HG03064 (cell line): Measurements from ENCODE around the gene C14orf119.

Source experiments
- ATAC-seq: cut with Tn5 transposase; IDR thresholded peaks from one replicate; pipeline ENCODE4 v1.9.1; 2021; ENCODE audit warnings: low read depth; ENCODE audit not compliant: unreplicated experiment

C14orf119 gene

DNA sequence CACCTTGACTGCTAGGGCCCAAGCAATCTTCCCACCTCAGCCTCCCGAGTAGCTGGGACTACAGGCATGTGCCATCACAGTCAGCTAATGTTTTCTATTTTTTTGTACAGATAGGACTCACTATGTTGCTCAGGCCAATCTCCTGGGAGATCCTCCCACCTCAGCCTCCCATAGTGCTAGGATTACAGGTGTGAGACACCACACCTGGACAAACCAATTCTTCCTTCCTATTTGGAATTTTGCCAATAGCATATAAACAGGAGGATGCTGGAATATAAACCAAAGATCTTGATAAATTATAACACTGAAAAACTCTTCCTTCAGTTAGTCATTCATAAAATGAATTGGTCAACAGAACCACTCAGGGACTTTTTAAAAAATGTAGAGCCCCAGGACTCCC lies 8.7 kb upstream of the C14orf119 start:
- no peak for ATAC-seq

DNA sequence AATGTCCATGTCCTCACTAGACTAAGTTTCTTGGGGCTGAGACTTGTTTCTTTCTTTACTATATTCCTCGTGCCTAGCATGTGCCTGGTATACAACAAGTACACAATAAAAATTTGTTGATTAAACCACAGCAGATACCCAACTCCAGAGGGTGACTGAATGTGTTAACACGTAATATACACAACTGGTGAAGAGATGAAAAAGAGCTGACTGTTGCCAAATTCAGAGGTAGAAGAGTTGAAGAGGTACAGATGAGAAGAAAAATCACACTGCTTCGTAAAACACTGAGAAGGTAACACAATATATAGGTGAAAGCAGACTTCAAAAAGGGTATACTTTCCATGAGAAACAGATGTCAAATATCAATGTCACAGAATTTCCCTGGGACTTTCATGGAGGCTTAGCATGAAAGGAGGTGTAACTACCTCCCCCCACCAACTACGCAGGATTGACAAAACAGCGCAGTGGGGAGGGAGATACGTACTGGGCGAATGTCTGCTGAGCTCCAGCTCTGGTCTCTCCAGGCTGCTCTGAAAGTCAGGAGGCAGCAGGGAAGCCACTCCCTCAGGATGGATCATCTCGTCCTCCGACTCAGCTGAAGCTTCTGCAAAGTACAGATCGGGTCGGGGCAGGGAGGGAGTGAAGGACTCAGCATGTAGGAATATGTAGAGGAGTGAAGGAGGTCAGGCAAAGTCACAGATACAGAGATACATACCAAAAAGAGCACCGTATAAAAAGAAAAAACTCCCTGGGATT lies 5.6 kb upstream of the C14orf119 start:
- ATAC-seq = no peak

DNA sequence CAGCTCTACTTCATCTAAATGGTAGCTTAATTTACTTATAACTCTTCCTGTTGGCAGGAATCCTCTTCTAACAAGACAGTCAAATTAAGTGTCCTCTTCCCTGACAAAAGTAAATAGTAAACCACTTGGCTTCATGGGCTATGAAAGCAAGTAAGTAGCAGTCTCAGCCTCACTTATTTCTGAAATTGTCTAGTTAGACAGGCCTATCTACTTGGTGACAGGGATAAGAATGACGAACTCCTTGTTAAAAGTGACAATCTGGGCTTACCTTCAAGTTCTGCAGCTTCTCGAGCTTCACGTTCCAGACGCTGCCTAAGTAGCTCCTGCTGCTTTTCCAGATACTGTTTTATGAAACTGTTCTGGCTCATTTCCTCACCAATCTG lies 5.1 kb upstream of the C14orf119 start:
- no peak for ATAC-seq

DNA sequence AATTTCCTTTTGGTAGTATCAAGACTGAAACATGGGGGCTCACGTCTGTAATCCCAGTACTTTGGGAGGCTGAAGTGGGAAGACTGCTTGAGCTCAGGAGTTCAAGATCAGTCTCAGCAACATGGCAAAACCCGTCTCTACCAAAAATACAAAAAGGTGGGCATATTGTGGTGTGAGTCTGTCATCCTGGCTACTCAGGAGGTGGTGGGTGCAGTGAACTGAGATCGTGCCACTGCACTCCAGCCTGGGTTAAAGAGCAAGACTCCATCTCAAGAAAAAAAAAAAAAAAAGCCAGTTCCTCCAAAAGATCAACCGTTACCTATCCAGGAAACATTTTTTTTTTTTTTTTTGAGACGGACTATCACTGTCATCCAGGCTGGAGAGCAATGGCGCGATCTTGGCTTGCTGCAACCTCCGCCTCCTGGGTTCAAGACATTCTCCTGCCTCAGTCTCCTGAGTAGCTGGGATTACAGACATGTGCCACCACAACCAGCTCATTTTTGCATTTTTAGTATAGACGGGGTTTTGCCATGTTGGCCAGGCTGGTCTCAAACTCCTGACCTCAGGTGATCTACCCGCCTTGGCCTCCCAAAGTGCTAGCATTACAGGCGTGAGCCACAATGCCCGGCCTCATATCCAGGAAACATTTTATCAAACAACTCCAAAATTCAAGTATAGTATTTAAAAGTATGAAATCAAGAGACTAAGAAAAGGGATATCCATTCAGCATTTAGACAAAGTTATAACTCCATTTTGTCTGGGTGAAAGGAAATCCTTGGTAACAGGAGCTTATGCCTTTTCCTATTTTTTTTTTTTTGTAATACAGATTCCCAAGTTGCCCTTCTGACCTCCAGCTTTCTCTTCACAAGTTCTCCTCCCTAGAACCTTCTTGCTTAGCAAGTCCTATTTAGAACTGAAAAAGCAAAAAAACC lies 3.7 kb upstream of the C14orf119 start:
- no peak for ATAC-seq

DNA sequence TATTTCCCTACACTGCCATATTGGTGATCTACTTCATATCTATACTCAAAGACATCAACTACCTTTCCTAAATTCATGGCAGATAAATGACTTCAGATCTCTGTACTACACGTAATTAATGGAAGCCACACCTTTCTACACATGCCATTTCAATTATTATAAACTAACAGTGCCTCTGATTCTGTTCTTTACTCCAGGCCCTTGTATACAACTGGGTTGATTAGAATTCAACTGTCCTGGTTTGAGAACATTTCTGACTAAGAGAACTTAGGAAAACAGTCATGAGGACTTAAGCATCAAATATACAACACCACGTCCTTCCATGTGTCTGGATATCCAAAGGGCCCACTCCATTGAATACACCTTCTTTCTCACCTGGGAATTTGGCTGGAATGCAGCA lies 2.2 kb upstream of the C14orf119 start:
- ATAC-seq = no peak

DNA sequence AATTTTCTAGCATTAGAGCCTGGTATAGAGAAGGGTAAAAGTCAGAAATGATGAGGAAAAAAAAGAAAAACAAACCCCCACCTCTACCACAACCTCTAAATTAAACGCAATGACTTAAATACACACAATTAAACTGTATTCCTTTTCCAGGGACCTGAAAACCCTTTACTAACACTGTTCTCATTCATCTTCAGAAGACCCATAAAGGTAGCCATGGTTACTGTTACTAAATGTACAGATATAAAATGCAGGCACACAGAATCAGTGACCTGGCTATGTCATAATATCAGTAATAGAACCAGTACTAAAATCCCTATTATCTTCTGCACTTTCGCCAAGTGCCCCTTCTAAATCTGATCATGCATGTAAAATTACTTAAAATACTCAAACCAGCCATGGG lies 1.8 kb upstream of the C14orf119 start:
- ATAC-seq = no peak

DNA sequence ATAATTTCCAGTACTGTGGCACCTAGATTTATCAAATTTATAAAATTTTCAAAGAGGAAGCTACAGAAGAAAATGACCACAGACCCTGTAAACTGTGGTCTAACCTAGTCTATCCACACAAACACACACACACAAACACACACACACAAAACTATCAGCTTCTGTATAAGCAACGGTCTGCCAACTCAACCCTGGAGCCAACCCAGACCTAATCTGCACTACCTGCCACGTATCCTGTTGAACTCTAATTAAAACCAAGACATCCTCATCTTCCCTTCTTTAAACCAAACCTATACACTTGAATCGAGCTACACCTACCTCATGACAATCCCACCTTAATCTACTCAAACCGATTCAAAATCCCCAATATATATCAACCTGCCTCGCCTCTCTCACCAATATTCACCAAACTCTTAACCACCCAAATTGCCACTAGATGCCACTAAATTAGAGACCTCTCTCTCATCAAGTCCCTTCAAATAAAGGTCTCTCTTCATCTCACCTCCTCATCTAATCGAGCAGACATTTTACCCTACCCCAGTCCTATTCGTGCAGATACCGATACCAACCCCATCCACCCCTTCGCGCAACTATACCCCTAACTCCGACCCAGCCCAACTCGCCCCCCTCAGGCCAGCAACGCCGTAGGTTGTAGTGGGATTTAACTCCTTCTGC lies 1.2 kb upstream of the C14orf119 start:
- ATAC-seq = no peak

DNA sequence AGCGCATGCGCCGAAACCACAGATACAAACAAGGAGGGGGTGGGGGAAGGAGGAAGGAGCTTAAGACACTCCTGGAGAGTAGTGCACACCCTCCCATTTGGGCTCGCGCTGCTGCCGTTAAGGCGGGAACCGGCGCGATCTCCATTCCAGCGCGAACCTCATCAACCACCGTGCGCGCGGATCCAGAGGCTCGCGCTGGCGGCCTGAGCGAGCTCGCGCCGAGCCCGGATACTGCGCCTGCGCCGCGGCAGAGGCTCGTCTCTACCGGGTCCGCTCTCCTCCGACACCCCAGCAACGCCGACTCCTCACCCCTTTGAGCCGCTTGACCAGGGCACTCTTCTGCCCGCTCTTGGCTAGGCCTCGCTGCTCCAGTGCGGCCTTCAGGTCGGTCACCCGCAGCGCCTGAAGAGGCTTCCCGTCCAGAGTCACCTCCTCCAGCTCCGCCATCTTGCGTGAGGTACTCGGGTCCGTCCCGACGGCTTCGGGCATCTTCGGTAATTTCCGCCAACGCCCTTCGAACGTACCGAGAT lies 574 bp upstream of the C14orf119 start, which contains the start of gene ACIN1:
Gene ACIN1 (minus strand): TSS at position 471 of the 530 bp plus-strand sequence. CDS start 24 bp downstream, at position 447.
- peak; percentile 33 for ATAC-seq

DNA sequence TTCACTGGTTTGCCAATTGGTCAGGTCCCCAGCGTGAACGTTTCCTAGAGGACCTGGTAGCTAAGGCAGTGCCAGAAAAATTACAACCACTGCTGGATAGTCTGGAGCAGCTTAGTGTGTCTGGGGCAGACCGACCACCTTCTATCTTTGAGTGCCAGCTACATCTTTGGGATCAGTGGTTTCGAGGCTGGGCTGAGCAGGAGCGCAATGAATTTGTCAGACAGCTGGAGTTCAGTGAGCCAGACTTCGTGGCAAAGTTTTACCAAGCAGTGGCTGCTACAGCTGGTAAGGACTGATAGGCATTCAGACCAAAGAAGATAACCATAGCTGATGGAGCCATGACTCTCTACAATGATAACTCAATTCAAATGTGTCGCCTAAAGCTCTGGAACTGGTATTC lies 2.5 kb downstream of the C14orf119 start:
- no peak for ATAC-seq

DNA sequence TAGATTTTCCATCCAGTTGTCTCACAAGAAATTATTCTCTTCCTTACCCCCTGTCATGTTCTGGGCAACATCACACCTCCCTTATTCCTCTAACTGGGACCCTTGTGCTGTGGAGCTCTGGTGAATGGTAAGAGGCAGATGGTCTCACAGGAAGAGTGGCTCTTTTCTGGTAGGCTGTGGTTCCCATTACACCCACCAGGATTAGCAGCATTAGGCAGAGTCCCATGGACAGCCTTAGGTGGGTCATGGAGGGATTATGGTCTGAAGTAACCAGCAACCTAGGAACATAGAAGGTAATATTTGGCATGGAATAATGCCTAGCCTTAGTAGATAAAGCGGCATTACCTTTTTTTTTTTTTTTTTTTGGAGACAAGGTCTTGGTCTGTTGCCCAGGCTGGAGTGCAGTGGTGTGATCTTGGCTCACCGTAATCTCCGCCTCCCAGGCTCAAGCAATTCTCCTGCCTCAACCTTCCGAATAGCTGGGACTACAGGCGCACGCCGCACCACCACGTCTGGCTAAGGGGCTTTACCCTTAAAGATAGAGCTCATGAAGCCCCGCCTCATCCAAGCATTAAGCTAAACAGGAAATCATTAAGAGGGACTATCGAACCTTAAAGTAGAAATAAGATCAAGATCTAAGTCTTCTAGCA lies 4.0 kb downstream of the C14orf119 start:
- no peak for ATAC-seq

DNA sequence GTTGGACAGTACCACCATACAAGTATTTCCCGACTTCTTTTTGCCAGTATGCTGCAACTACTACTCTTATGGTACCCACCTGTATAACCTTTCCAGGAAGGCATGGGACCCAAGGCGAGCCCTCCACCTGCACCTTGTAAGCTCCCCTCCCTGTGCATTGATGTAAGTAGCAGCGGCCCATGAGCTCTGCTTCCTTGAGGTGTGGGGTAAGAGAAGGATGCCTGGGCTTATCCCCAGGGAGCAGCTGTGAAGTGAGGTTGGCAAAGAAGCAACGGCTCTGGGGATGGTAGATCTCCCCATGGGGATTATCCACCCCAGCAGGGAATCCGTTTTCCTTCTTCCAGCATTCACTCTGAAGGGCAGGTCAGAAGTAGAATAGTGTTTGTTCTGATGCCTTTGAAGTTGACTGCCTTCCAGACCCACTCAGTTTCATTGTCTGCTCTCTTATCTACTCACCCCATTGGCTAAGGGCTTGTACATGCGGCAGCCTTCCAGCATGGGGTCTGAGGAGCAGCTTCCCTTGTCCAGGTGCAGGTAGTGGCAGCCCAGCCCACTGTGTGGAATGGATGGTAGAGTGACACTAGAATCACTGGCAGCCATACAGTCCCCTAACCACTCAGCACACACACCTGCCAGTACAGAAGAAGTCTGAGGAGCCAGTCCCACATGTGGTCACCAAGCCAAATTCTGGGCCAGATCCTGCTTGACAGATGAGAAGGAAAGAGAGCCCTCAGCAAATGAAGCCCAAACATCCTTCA lies 6.1 kb downstream of the C14orf119 start:
- no peak for ATAC-seq

DNA sequence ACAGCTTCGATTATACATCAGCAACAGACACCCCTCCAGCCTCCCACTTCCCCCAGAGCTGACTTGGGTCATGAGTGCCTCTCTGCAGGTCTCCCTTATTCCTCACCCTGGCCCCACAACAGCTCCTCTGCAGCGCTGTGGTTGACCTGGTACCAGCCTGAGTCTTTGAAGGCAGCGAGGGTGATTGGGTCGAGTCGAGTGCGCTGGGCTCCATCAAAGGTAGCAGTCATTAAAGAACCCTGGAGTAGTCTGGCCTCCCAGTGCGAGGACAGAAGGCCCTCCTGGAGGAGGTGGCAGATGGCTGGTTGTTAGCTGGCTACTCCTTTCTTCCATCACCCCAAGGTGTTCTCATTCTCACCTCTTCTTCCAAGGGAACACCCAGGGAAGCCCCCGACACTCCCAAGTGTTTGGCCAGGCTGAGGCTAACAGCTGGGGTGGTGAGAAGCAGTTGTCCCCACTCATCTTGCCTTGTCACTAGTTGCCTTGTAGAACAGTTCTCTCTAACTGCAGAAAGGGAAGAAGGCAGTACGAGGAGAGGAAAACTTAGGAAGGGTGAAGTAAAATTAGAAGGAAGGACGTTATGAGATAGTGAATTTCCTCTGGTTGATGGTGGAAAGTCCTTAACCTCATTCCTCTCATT lies 6.8 kb downstream of the C14orf119 start:
- no peak for ATAC-seq

DNA sequence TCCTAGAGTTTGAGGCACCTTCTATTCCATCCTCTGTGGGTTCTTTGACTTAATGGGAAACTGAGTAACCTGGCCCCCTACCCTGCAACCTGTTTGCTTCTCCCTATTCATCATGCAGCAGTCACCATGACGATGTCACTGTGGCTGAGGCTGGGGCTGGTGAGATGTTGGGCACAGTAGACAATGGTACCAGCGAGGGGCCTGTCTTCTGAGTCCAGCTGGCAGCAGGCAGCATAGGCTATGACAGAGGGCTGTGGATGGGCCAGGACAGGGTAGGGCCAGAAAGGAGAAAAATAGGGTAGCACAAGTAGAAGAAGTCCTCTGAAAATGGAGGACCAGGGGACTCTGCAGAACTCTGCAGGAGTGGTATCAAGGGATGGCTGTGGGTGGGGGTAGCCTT lies 7.5 kb downstream of the C14orf119 start:
- ATAC-seq = no peak

DNA sequence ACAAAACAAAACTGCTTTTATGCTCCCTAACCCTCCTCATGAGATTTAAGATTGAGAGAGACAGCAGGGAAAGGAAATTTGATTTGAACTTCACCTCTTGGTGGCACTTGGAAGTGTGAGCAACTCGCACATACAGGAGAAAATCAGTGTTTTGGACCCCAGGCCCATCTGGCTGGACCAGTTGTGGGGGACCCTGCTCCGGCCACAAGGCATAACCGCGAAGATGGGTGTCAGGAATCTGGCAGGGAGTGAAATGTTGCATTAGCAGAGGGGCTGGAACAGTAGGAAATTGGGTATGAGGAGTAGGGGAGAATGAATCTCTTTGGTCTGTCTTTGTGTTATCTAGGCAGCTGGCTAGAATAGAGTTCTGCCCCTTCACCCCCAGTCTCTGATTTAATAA lies 8.3 kb downstream of the C14orf119 start:
- no peak for ATAC-seq

DNA sequence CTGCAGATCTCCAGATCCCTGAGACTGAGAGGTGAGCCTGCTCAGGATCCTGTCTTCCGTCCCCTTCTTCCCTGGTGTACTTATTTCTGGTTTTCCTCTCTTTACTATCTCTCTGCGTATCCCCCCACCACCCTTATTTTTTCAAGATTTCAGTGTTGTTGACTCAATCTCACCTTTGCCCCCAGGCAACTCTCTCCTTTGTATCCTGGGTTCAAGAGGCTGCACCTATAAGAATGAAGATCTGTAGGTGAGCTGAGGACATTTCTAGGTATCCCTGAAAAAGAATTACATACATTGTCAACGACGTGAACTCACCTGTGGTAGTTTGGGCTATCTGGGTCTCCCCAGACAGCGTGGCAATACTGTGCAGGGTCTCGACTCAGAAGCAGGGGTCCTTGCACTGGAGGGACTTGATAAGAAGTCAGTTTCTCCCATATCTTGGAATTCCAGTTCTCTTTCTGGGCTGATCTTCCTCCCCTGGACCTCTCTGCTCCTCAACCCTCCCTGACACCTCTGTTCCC lies 8.8 kb downstream of the C14orf119 start:
- no peak for ATAC-seq

DNA sequence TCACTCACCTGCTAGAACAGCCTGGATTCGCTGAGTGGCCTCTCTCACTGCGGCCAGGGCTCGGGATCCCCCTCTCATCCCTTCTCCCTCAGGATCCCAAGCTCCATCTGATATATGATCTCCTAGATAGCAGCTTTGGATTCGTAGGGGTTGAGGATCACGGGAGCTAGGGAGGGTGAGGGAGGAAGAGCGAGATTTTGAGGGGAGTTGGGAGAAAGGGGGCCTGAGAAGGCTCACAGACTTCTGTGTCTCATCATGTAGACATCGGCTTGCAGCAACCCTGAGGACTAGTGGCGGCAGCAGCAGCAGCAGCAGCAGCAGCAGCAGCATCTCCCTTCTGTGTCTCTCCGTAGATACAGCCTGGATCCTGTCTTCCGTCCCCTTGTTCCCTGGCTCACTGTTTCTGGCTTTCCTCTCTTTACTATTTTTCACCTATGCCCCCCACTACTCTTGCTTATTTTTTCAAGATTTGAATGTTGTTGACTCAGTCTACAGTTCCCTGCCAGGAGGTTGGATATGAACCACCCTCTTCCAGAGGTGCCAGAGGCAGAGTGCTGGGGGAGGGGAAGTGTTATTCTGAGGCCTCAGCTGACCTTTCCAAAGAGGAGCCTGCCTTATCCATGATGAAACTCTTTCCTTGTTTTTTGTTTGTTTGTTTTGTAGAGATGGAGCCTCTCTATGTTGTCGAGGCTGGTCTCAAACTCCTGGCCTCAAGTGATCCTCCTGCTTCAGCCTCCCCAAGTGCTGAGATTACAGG lies 9.5 kb downstream of the C14orf119 start, which contains the start of gene CIROP:
Gene CIROP (minus strand): TSS at position 399 of the 757 bp plus-strand sequence. CDS start 69 bp downstream, at position 330.
- ATAC-seq = no peak

DNA sequence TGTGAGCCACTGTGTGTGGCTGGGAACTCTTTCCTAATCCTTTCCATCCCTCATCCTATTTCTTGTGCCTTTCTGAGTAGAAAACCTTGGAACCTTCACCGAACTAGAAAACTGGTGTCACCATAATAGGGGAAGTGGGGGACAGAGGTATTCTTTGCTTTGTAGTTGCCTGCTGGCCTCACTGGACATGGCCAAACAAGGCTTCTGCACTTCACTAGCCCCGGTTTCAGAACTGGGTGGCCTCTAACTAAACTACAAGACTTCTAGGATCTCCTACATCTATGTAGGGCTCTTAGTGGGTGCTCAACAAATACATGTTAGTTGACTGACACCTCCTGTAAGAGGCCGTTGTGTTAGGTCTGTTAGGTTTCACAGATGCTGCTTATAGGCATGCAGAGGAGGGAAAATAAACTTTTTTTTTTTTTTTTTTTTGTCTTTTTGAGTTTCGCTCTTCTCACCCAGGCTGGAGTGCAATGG lies 10.1 kb downstream of the C14orf119 start:
- ATAC-seq = no peak

DNA sequence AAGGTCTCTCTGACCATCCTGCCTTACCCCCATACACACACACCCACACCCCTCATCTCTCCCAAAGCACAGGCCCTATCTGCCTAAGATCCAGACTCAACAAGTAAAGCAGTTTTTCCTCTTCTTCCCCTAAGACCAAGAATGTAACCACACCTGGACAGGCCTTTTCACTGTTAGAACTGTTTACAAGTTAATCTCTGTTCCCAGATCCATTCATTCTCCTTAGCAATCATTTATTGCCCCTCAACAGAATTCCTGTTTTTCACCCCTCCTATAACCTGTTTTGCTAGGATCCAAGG lies 11.4 kb downstream of the C14orf119 start:
- ATAC-seq = no peak
